Prostate gland (tissue), 2 donors: ENCODE results near the gene APOD.

ENCODE experiments used
- CTCF ChIP-seq, 4 experiments: fragments of 200-600 bp in 2 of 4; fragments of 450-650 bp in 2 of 4; sonication (generic) in 2 of 4; IDR thresholded peaks; 1 replicate in 3 of 4; 2 replicates in 1 of 4; pipeline ENCODE4 v1.5.1; 2016 to 2019; ENCODE audit warnings: antibody characterized with exemption in 4 of 4, mild to moderate bottlenecking in 2 of 4, moderate library complexity in 2 of 4
- POLR2AphosphoS5 ChIP-seq: sonication (generic); formaldehyde crosslinking; IDR thresholded peaks from one replicate; pipeline ENCODE4 v1.6.1; 2017; ENCODE audit warnings: antibody characterized with exemption

- TF ChIP-seq CTCF (IDR thresholded peaks at IDR 0.05) (no peak), POLR2AphosphoS5 (no peak)
Measured at GRCh38 chr3:195612075-195612800, 28.5 kb upstream of the APOD start.
